B cell (primary cell): Measurements from ENCODE around the gene PCDHGA8. TPM values are rescaled to one million over a fixed set of nuclear protein-coding genes. Genes with fewer than 3 reads are reported as not detected.

Source experiments
- ATAC-seq: fragments of 200-7000 bp; cut with Tn5 transposase; one replicate; pipeline ENCODE4 v1.10.0; 2021; ENCODE audit warnings: low read depth, mild to moderate bottlenecking, moderate number of reproducible peaks, moderate library complexity
- CTCF ChIA-PET: fragments of 350-600 bp; sonication (Branson Sonifier 250); formaldehyde crosslinking; loops from one replicate; lab custom pipeline; 2021; ENCODE audit warnings: antibody characterized with exemption, inconsistent platforms; lab: Charles Lee
- POLR2A ChIA-PET: fragments of 350-600 bp; sonication (Branson Sonifier 250); formaldehyde crosslinking; loops from one replicate; lab custom pipeline; 2021; ENCODE audit warnings: antibody characterized with exemption; lab: Charles Lee
- DNase-seq: peaks from one replicate; pipeline ENCODE4 v3.0.0; 2013
- H2AFZ ChIP-seq: 2 replicates; pipeline ENCODE4 v1.6.1; 2012; ENCODE audit warnings: mild to moderate bottlenecking, low read depth, low read length; ENCODE audit not compliant: insufficient read depth, poor library complexity, severe bottlenecking
- H3K27ac ChIP-seq, 2 donors: 1 replicate in 1 of 2; 2 replicates in 1 of 2; pipeline ENCODE4 v1.5.1; 2012 to 2013; ENCODE audit warnings: low read length in 2 of 2, mild to moderate bottlenecking in 2 of 2, moderate library complexity in 1 of 2
- H3K27me3 ChIP-seq, 4 experiments: fragments of 200-600 bp in 1 of 4; sonication (generic) in 1 of 4; replicated peaks in 1 of 4; 1 replicate in 2 of 4; 2 replicates in 2 of 4; pipeline versions ENCODE4 v1.6.1 to v1.7.0; 2013 to 2016; ENCODE audit warnings: low read length in 3 of 4, mild to moderate bottlenecking in 2 of 4, mixed read lengths in 1 of 4, moderate library complexity in 1 of 4; ENCODE audit not compliant: insufficient read depth in 4 of 4, control insufficient read depth in 3 of 4; ENCODE audit errors: control extremely low read depth in 1 of 4
- H3K36me3 ChIP-seq, 2 experiments: replicated peaks in 1 of 2; 1 replicate in 1 of 2; 2 replicates in 1 of 2; pipeline versions ENCODE4 v1.6.1 to v1.7.1; 2013; ENCODE audit warnings: low read length in 1 of 2; ENCODE audit not compliant: insufficient read depth in 2 of 2, control insufficient read depth in 1 of 2; ENCODE audit errors: control extremely low read depth in 1 of 2, extremely low read depth in 1 of 2
- H3K4me1 ChIP-seq, 2 donors: fragments of 200-600 bp in 1 of 2; sonication (generic) in 1 of 2; 1 replicate in 1 of 2; 2 replicates in 1 of 2; pipeline versions ENCODE4 v1.5.1 to v1.6.1; 2013 to 2017; ENCODE audit warnings: low read length in 2 of 2; ENCODE audit not compliant: control insufficient read depth in 2 of 2, insufficient read depth in 2 of 2
- H3K4me2 ChIP-seq: replicated peaks from 2 replicates; pipeline ENCODE3; 2012; ENCODE audit warnings: mild to moderate bottlenecking, low read depth, low read length; ENCODE audit not compliant: poor library complexity, severe bottlenecking
- H3K4me3 ChIP-seq, 5 experiments: fragments of 200-600 bp in 1 of 5; sonication (generic) in 1 of 5; 1 replicate in 3 of 5; 2 replicates in 2 of 5; pipeline versions ENCODE4 v1.5.1 to v1.7.0; 2011 to 2016; ENCODE audit warnings: low read length in 4 of 5, mild to moderate bottlenecking in 4 of 5, low read depth in 2 of 5, control low read depth in 1 of 5, moderate library complexity in 1 of 5; ENCODE audit not compliant: insufficient read depth in 1 of 5; ENCODE audit errors: control extremely low read depth in 1 of 5, extremely low read depth in 1 of 5
- H3K79me2 ChIP-seq: fragments of 200-600 bp; sonication (generic); one replicate; pipeline ENCODE4 v1.6.0; 2016; ENCODE audit warnings: low read length; ENCODE audit not compliant: control insufficient read depth, insufficient read depth
- H3K9ac ChIP-seq: fragments of 200-600 bp; sonication (generic); 2 replicates; pipeline ENCODE4 v1.6.1; 2017; ENCODE audit warnings: mild to moderate bottlenecking, low read length, moderate library complexity
- H3K9me3 ChIP-seq, 3 donors: one replicate each; pipeline versions ENCODE4 v1.6.1 to v1.7.1; 2013; ENCODE audit warnings: low read length in 2 of 3; ENCODE audit not compliant: control insufficient read depth in 2 of 3, insufficient read depth in 1 of 3; ENCODE audit errors: control extremely low read depth in 1 of 3
- H4K20me1 ChIP-seq: 2 replicates; pipeline ENCODE4 v1.6.0; 2012; ENCODE audit warnings: mild to moderate bottlenecking, low read length; ENCODE audit not compliant: insufficient read depth, control insufficient read depth, poor library complexity, severe bottlenecking
- H3K27ac Mint-ChIP-seq: one replicate; pipeline ENCODE4 v1.8.0; 2021; ENCODE audit warnings: mixed read lengths
- H3K27me3 Mint-ChIP-seq: one replicate; pipeline ENCODE4 v1.8.0; 2021; ENCODE audit warnings: mixed read lengths
- H3K4me1 Mint-ChIP-seq: one replicate; pipeline ENCODE4 v1.8.0; 2021; ENCODE audit warnings: mixed read lengths
- H3K4me3 Mint-ChIP-seq: one replicate; pipeline ENCODE4 v1.8.0; 2021; ENCODE audit warnings: mixed read lengths
- H3K9me3 Mint-ChIP-seq: one replicate; pipeline ENCODE4 v1.8.0; 2022; ENCODE audit warnings: mixed read lengths; ENCODE audit not compliant: insufficient read depth
- CTCF ChIP-seq: fragments of 200-600 bp; IDR thresholded peaks from one replicate; pipeline ENCODE4 v1.8.0; 2022; ENCODE audit warnings: antibody characterized with exemption, mild to moderate bottlenecking
- EZH2 ChIP-seq: IDR thresholded peaks from 2 replicates; pipeline ENCODE4 v1.6.1; 2012; ENCODE audit warnings: borderline replicate concordance, low read depth, mild to moderate bottlenecking, moderate library complexity, low read length; ENCODE audit not compliant: insufficient read depth, poor library complexity, severe bottlenecking
- WGBS: methylation state at CpG from one replicate; pipeline ENCODE4 v1.1.5; 2013; ENCODE audit warnings: missing lambda C conversion rate; ENCODE audit not compliant: insufficient coverage; 5-methylcytosine and 5-hydroxymethylcytosine counted together
- intact Hi-C: fragments of 100-400 bp; cut with micrococcal nuclease; formaldehyde crosslinking; loops from one replicate; pipeline ENCODE4 v1.10.0; 2022
- polyA plus RNA-seq: library from polyadenylated mRNA; depleted of rRNA; stranded (reverse); fragments of >200 nt; gene quantifications from 2 replicates; pipeline ENCODE4 v1.2.3, GENCODE V29; 2012
- total RNA-seq, 2 donors: library from RNA; stranded (reverse); fragments of 120-200 nt in 1 of 2; gene quantifications; 1 replicate in 1 of 2; 2 replicates in 1 of 2; pipeline versions ENCODE4 v1.2.3 to v1.2.4, GENCODE V29; 2013 to 2022

PCDHGA8 gene
- total and polyA plus RNA-seq, 2 donors (not counting 1 experiment from before 2014, with no cell fraction given): 0.21 to 1.2 TPM

- Mint-ChIP-seq H3K9me3 (peaks cover 12% of the 10 kb centered on the region), H3K27me3 (peaks cover 55% of the 10 kb centered on the region), H3K27ac (no peak overlapping the region), H3K4me1 (peaks cover 8% of the 10 kb centered on the region), H3K4me3 (no peak overlapping the region)
- Histone ChIP-seq H3K4me1 (peaks cover 0 to 5% of the 10 kb centered on the region in 2 donors), H3K27ac (no peak overlapping the region), H3K4me3 (no peak overlapping the region), H3K9me3 (peaks cover 1 to 64% (median 47%) of the 10 kb centered on the region in 3 donors), H3K79me2 (no peaks in the 10 kb centered on the region), H3K9ac (no peak overlapping the region), H3K36me3 (no peaks in the 10 kb centered on the region), H3K27me3 (peaks cover 0 to 57% (median 34%) of the 10 kb centered on the region in 4 experiments), H3K4me2 (no peak overlapping the region), H2AFZ (no peak overlapping the region), H4K20me1 (no peaks in the 10 kb centered on the region)
- ATAC-seq (no peak), DNase-seq (no peak)
- intact Hi-C loops: no loop called here
- TF ChIP-seq CTCF: no peak
- POLR2A ChIA-PET: no interaction called here
- 54% methylated on average over 68 of the region's 69 CpGs for WGBS
- CTCF ChIA-PET: interaction anchor here (0.7 to 3.0 kb wide), 4 partner anchors 108 to 186 kb away, joined by 3 to 17 read pairs (median 3); no protein-coding TSS in a partner anchor
Measured at GRCh38 chr5:141371572-141372475, 20.6 kb upstream of the PCDHGA8 start.

GRCh38 chr5:141373673-141374317, 18.6 kb upstream of the PCDHGA8 start, which contains the start of gene PCDHGA6:
Gene PCDHGA6 (plus strand): TSS chr5:141373891. CDS start chr5:141374084, 193 bp downstream.
- Histone ChIP-seq H3K4me3 (peak within 1 kb of the TSS in 1 of 5 experiments; percentile 10), H3K36me3 (no peaks in the 10 kb centered on the region), H3K9ac (no peak within 1 kb of the TSS), H3K27me3 (peaks cover 0 to 66% (median 33%) of the 10 kb centered on the region in 4 experiments), H3K27ac (no peak within 1 kb of the TSS), H2AFZ (peak within 1 kb of the TSS; percentile 38), H4K20me1 (no peaks in the 10 kb centered on the region), H3K79me2 (no peaks in the 10 kb centered on the region), H3K4me2 (peak within 1 kb of the TSS; percentile 14), H3K9me3 (peaks cover 0 to 65% (median 49%) of the 10 kb centered on the region in 3 donors), H3K4me1 (peaks cover 0 to 5% of the 10 kb centered on the region in 2 donors)
- DNase-seq (no peak), ATAC-seq (no peak)
- H3K27me3 Mint-ChIP-seq: peaks cover 52% of the 10 kb centered on the region
- ChIA-PET CTCF (interaction anchor here (0.6 to 2.0 kb wide), 4 partner anchors 34 to 641 kb away, joined by 3 to 5 read pairs (median 4); partner anchors contain the start of gene PCDHGB6), POLR2A (no interaction called here)
- H3K4me1 Mint-ChIP-seq: peaks cover 8% of the 10 kb centered on the region
- H3K27ac Mint-ChIP-seq: no peak within 1 kb of the TSS
- WGBS: 40% methylated on average over 25 of the region's 27 CpGs
- intact Hi-C loops: no loop called here
- peaks cover 12% of the 10 kb centered on the region for H3K9me3 Mint-ChIP-seq
- peak; percentile 41 for TF ChIP-seq CTCF
- TF ChIP-seq EZH2: no peak
- H3K4me3 Mint-ChIP-seq: peak within 1 kb of the TSS; percentile 65
